Measurements from ENCODE around the gene DAB2IP.

Gene DAB2IP

GRCh38 chr9:121731090-121731489 lies 79.7 kb downstream of the DAB2IP start:
- Histone ChIP-seq H3K36me3 (ENCODE audit: low read depth) (no peaks in the 10 kb centered on the region), H3K27me3 (ENCODE audit: insufficient read depth, poor library complexity, severe bottlenecking) (no peaks in the 10 kb centered on the region), H3K4me3 (ENCODE audit: severe bottlenecking) (no peak overlapping the region), H3K27ac (ENCODE audit: poor library complexity, severe bottlenecking) (no peak overlapping the region), H3K4me1 (ENCODE audit: insufficient read depth, poor library complexity, severe bottlenecking) (peaks cover 23% of the 10 kb centered on the region), H3K9me3 (ENCODE audit: severe bottlenecking) (no peaks in the 10 kb centered on the region)
- TF ChIP-seq CTCF (IDR thresholded peaks at IDR 0.05; ENCODE audit: poor library complexity, severe bottlenecking), result no peak
- ATAC-seq (ENCODE audit: low read depth) (no peak), DNase-seq (ENCODE audit: low spot score) (no peak)

- DNase-seq (ENCODE audit: low spot score) (no peak), ATAC-seq (ENCODE audit: low read depth) (no peak)
- no peaks in the 10 kb centered on the region for H3K9me3 ChIP-seq (ENCODE audit: severe bottlenecking)
- H3K4me3 ChIP-seq (ENCODE audit: severe bottlenecking), result no peak overlapping the region
- no peaks in the 10 kb centered on the region for H3K27me3 ChIP-seq (ENCODE audit: insufficient read depth, poor library complexity, severe bottlenecking)
- peaks cover 27% of the 10 kb centered on the region for H3K4me1 ChIP-seq (ENCODE audit: insufficient read depth, poor library complexity, severe bottlenecking)
- H3K27ac ChIP-seq (ENCODE audit: poor library complexity, severe bottlenecking), result no peak overlapping the region
- TF ChIP-seq CTCF (IDR thresholded peaks at IDR 0.05; ENCODE audit: poor library complexity, severe bottlenecking), result no peak
- no peaks in the 10 kb centered on the region; the same call in 1 of the 2 replicates for H3K36me3 ChIP-seq (ENCODE audit: low read depth)
Observed at GRCh38 chr9:121731919-121732318, 80.5 kb downstream of the DAB2IP start.

DNA sequence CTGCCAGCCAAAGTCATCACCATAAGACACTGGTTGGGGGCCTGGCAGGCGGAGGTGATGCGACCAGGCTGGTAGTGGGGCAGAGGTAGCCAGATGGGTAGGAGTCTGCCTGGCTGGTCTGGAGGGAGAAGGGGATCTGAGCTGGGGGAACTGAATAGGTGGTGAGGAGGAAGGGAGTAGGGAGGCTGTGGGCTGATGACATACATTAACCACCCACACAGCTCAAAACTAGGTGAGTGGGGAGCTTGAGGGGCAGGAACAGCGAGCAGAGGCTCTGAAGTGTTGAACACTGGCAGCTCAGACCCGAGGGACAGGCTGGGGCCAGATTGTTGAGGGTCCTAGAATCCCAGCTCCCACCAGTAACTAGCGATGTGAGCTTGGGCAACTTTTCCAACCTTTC lies 81.0 kb downstream of the DAB2IP start:
- no peak for TF ChIP-seq CTCF (IDR thresholded peaks at IDR 0.05; ENCODE audit: poor library complexity, severe bottlenecking)
- Histone ChIP-seq H3K27me3 (ENCODE audit: insufficient read depth, poor library complexity, severe bottlenecking) (no peaks in the 10 kb centered on the region), H3K9me3 (ENCODE audit: severe bottlenecking) (no peaks in the 10 kb centered on the region), H3K4me1 (ENCODE audit: insufficient read depth, poor library complexity, severe bottlenecking) (peaks cover 28% of the 10 kb centered on the region), H3K27ac (ENCODE audit: poor library complexity, severe bottlenecking) (no peak overlapping the region), H3K36me3 (ENCODE audit: low read depth) (no peaks in the 10 kb centered on the region; the same call in 1 of the 2 replicates), H3K4me3 (ENCODE audit: severe bottlenecking) (no peak overlapping the region)
- no peak for DNase-seq (ENCODE audit: low spot score)
- ATAC-seq (ENCODE audit: low read depth), result no peak

GRCh38 chr9:121732886-121733285 lies 81.5 kb downstream of the DAB2IP start:
- no peak for TF ChIP-seq CTCF (IDR thresholded peaks at IDR 0.05; ENCODE audit: poor library complexity, severe bottlenecking)
- Histone ChIP-seq H3K27me3 (ENCODE audit: insufficient read depth, poor library complexity, severe bottlenecking) (no peaks in the 10 kb centered on the region), H3K27ac (ENCODE audit: poor library complexity, severe bottlenecking) (no peak overlapping the region), H3K4me1 (ENCODE audit: insufficient read depth, poor library complexity, severe bottlenecking) (peaks cover 28% of the 10 kb centered on the region), H3K36me3 (ENCODE audit: low read depth) (no peaks in the 10 kb centered on the region; the same call in 1 of the 2 replicates), H3K4me3 (ENCODE audit: severe bottlenecking) (no peak overlapping the region), H3K9me3 (ENCODE audit: severe bottlenecking) (no peaks in the 10 kb centered on the region)
- DNase-seq (ENCODE audit: low spot score), result no peak
- no peak for ATAC-seq (ENCODE audit: low read depth)

DNA sequence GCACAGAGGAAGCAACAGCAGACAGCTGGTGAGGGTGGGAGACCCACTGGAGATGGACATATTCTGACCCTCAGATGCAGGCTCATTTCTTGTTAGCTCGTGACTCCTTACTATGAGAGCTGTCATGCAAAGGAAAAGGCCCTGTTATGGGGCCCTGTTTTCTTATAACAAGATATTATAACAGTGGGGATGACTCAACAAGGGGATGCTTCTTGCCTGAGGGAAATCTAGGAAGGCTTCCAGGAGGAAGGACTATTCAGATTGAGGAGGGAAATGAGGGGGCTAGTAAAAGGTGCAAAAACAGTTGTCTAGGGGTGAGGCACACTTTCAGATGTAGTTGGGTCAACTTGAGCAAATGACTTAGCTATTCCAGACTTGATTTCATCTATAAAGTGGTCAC lies 83.0 kb downstream of the DAB2IP start:
- peak overlapping the region; percentile 65 for H3K27ac ChIP-seq (ENCODE audit: poor library complexity, severe bottlenecking)
- H3K36me3 ChIP-seq (ENCODE audit: low read depth), result no peaks in the 10 kb centered on the region; the same call in 1 of the 2 replicates
- no peak for ATAC-seq (ENCODE audit: low read depth)
- no peaks in the 10 kb centered on the region for H3K27me3 ChIP-seq (ENCODE audit: insufficient read depth, poor library complexity, severe bottlenecking)
- H3K4me3 ChIP-seq (ENCODE audit: severe bottlenecking), result no peak overlapping the region
- no peak for TF ChIP-seq CTCF (IDR thresholded peaks at IDR 0.05; ENCODE audit: poor library complexity, severe bottlenecking)
- no peaks in the 10 kb centered on the region for H3K9me3 ChIP-seq (ENCODE audit: severe bottlenecking)
- no peak for DNase-seq (ENCODE audit: low spot score)
- H3K4me1 ChIP-seq (ENCODE audit: insufficient read depth, poor library complexity, severe bottlenecking), result peaks cover 32% of the 10 kb centered on the region
